Heart left ventricle (tissue), 16 donors: ENCODE data around the gene GPHA2. TPM values are rescaled to one million over a fixed set of nuclear protein-coding genes. Genes with fewer than 3 reads are reported as not detected.
A peak's percentile ranks its signal among the peaks of the same experiment; 100 is the strongest.

Source experiments
- ATAC-seq, 4 donors: fragments of 200-7000 bp; cut with Tn5 transposase; one replicate each; pipeline ENCODE4 v1.9.1; 2020 to 2022; ENCODE audit warnings: moderate library complexity in 4 of 4, mild to moderate bottlenecking in 3 of 4, moderate number of reproducible peaks in 1 of 4
- DNase-seq, 5 donors: peaks; one replicate each; pipeline ENCODE4 v3.0.0-alpha.2; 2020
- H3K27ac ChIP-seq, 12 donors: fragments of 200-600 bp; sonication (generic) in 4 of 12; one replicate each; pipeline versions ENCODE4 v1.5.0 to v1.8.0; 2016 to 2022; ENCODE audit warnings: mild to moderate bottlenecking in 2 of 12
- H3K27me3 ChIP-seq, 9 donors: fragments of 200-600 bp; sonication (generic) in 2 of 9; one replicate each; pipeline versions ENCODE4 v1.5.1 to v1.8.0; 2016 to 2022; ENCODE audit warnings: mild to moderate bottlenecking in 3 of 9
- H3K36me3 ChIP-seq, 9 donors: fragments of 200-600 bp; sonication (generic) in 2 of 9; one replicate each; pipeline versions ENCODE4 v1.5.0 to v1.8.0; 2018 to 2022; ENCODE audit warnings: mild to moderate bottlenecking in 2 of 9
- H3K4me1 ChIP-seq, 12 donors: fragments of 200-600 bp; sonication (generic) in 4 of 12; one replicate each; pipeline versions ENCODE4 v1.5.0 to v1.8.0; 2016 to 2022; ENCODE audit warnings: mild to moderate bottlenecking in 3 of 12
- H3K4me3 ChIP-seq, 12 donors: fragments of 200-600 bp; sonication (generic) in 4 of 12; one replicate each; pipeline versions ENCODE4 v1.5.0 to v1.8.0; 2017 to 2022; ENCODE audit warnings: mild to moderate bottlenecking in 9 of 12, moderate library complexity in 4 of 12
- H3K9me3 ChIP-seq, 12 donors: fragments of 200-600 bp; sonication (generic) in 4 of 12; one replicate each; pipeline versions ENCODE4 v1.5.0 to v1.8.0; 2016 to 2022; ENCODE audit warnings: mild to moderate bottlenecking in 1 of 12
- CTCF ChIP-seq, 12 donors: fragments of 200-600 bp; sonication (generic) in 4 of 12; IDR thresholded peaks; one replicate each; pipeline versions ENCODE4 v1.5.0 to v1.8.0; 2018 to 2022; ENCODE audit warnings: antibody characterized with exemption in 12 of 12, mild to moderate bottlenecking in 5 of 12
- POLR2A ChIP-seq, 2 donors: fragments of 450-650 bp; IDR thresholded peaks; one replicate each; pipeline ENCODE4 v1.6.1; 2017; ENCODE audit warnings: antibody characterized with exemption in 2 of 2, mild to moderate bottlenecking in 2 of 2, moderate library complexity in 2 of 2
- WGBS, 4 donors: extraction: QIAGEN DNeasy Blood & Tissue Kit in 2 of 4; methylation state at CpG; one replicate each; pipeline versions ENCODE4 v1.1.5 to v1.1.7; 2013 to 2018; 5-methylcytosine and 5-hydroxymethylcytosine counted together
- intact Hi-C, 10 donors: fragments of 100-400 bp; cut with DNase I; formaldehyde crosslinking; loops; one replicate each; pipeline versions ENCODE4 v1.11.1 to v1.14.2; 2022
- polyA plus RNA-seq, 2 donors: library from polyadenylated mRNA; stranded (reverse); fragments of 200-250 nt; gene quantifications; one replicate each; pipeline ENCODE4 v1.2.3, GENCODE V29; 2013
- total RNA-seq, 9 donors: library from RNA; depleted of rRNA in 2 of 9; stranded (reverse); fragments of >200 nt in 2 of 9; fragmentation: NEBNext Ultra II Directional in 3 of 9; extraction: Animal tissue kit (Norgen Biotek cat#: 25700) in 3 of 9; gene quantifications; one replicate each; pipeline versions ENCODE4 v1.1.0 to v1.2.4, GENCODE V29; 2016 to 2023
- donor health status: ischemic (EF 13 %, LVEDD 7.1; RV severe dilation, severe dysfunction).
- donor health status: healthy with polysubstance abuse.
- donor health status: DM: no; HTN: yes; CAD: no.
- donor health status: DM: no; HTN: no; CAD: no.
- donor health status: ischemic (EF 25% LVEDD 6.9; RV normal size, moderate dysfunction).
- donor health status: ischemic (EF 25% LVEDD 5.7; RV mildly dilated, moderate dysfunction).
- donor health status: healthy.
- donor health status: DM: yes; HTN: yes; CAD: no.
- donor health status: ischemic (EF 35%, LVEDD 5.7; RV mildly dilated, moderate dysfunction).
- donor health status: nonischemic (EF 11% LVEDD 7.7; RV severe dilation, severe dysfunction).
- donor health status: DM: yes; HTN: yes; CAD: no.
- donor health status: PGD.
- donor health status: ischemic (EF 29% LVEDD 5.4; RV normal size, mild dysfunction).
- donor health status: nonischemic (EF 23%, LVEDD 6.1; RV moderate dilation, normal function).

GPHA2 gene
- total and polyA plus RNA-seq, 11 donors, result 0.48 TPM; not detected in 10

- no peak for DNase-seq
- Histone ChIP-seq H3K27me3 (no peaks in the 10 kb centered on the region), H3K36me3 (peaks cover 0 to 46% (median 35%) of the 10 kb centered on the region in 9 donors), H3K4me3 (peak overlapping the region in 11 of 12 donors; percentile 86 to 100 (median 98)), H3K4me1 (peaks cover 0 to 33% (median 21%) of the 10 kb centered on the region in 12 donors), H3K9me3 (no peaks in the 10 kb centered on the region), H3K27ac (peak overlapping the region in 3 of 12 donors; percentile 94 to 97 (median 96))
- TF ChIP-seq POLR2A (IDR thresholded peaks at IDR 0.05), result no peak
- no peak for TF ChIP-seq CTCF (IDR thresholded peaks at IDR 0.05)
- intact Hi-C loops, result loop anchor here in 8 of 10 donors (2.0 to 10.0 kb wide), 8 partner anchors 52 to 199 kb away; partner anchors contain the start of genes ARL2 (in 4 of the 8), BATF2 (in 3 of the 8), FAU (in 1 of the 8) and MRPL49 (in 1 of the 8)
- 56 to 66% (median 61%) methylated on average over 7 to 24 of the region's 24 CpGs for WGBS, 4 donors
- no peak for ATAC-seq
Observed at GRCh38 chr11:64925536-64926436, 9.9 kb downstream of the GPHA2 start.

GRCh38 chr11:64924910-64925284 lies 10.8 kb downstream of the GPHA2 start:
- intact Hi-C loops, result loop anchor here in 9 of 10 donors (1.0 to 10.0 kb wide), 9 partner anchors 52 to 200 kb away; partner anchors contain the start of genes ARL2 (in 6 of the 9), BATF2 (in 3 of the 9), FAU (in 1 of the 9) and MRPL49 (in 1 of the 9)
- peak overlapping the region; percentile 56 to 100 (median 96) for H3K4me3 ChIP-seq
- DNase-seq (peak in 1 of 5 donors; percentile 33), ATAC-seq (peak in 1 of 4 donors; percentile 4)
- no peaks in the 10 kb centered on the region for H3K9me3 ChIP-seq
- peaks cover 0 to 33% (median 23%) of the 10 kb centered on the region in 12 donors for H3K4me1 ChIP-seq
- no peaks in the 10 kb centered on the region for H3K27me3 ChIP-seq
- H3K36me3 ChIP-seq, result peaks cover 0 to 37% (median 26%) of the 10 kb centered on the region in 9 donors
- WGBS, 4 donors, result 1% methylated on average over 18 to 24 of the region's 24 CpGs
- TF ChIP-seq POLR2A (IDR thresholded peaks at IDR 0.05) (no peak), CTCF (IDR thresholded peaks at IDR 0.05) (no peak)
- H3K27ac ChIP-seq, result peak overlapping the region; percentile 71 to 99 (median 96)

GRCh38 chr11:64923944-64924909 lies 11.5 kb downstream of the GPHA2 start, which contains the start of gene PPP2R5B:
TSS of gene PPP2R5B (plus strand) at chr11:64924689. CDS start at chr11:64925735, 1,046 bp downstream.
- Histone ChIP-seq H3K36me3 (peaks cover 0 to 30% (median 20%) of the 10 kb centered on the region in 9 donors), H3K27me3 (no peaks in the 10 kb centered on the region), H3K9me3 (no peaks in the 10 kb centered on the region), H3K4me3 (peak within 1 kb of the TSS; percentile 56 to 100 (median 96)), H3K27ac (peak within 1 kb of the TSS; percentile 71 to 99 (median 96)), H3K4me1 (peaks cover 0 to 39% (median 25%) of the 10 kb centered on the region in 12 donors)
- intact Hi-C loops, result loop anchor here in 8 of 10 donors (1.0 to 10.0 kb wide), 7 partner anchors 71 to 201 kb away; partner anchors contain the start of genes ARL2 (in 5 of the 8), BATF2 (in 2 of the 8), FAU (in 1 of the 8) and MRPL49 (in 1 of the 8)
- ATAC-seq (peak; percentile 96 to 98 (median 98)), DNase-seq (peak; percentile 96 to 97 (median 96))
- WGBS, 4 donors, result 0 to 4% (median 1%) methylated on average over 14 to 47 of the region's 47 CpGs
- TF ChIP-seq CTCF (IDR thresholded peaks at IDR 0.05), result no peak
- peak in 1 of 2 donors; percentile 87 for TF ChIP-seq POLR2A (IDR thresholded peaks at IDR 0.05)
